IPS-18a (cell line): Measurements from ENCODE around the gene TMEM196.
"Not testable (repeated sequence)": the region's sequence is repeated elsewhere in the genome, so short reads cannot be mapped to it uniquely, and the experiment has no call there.

ENCODE experiments used
- H3K27ac ChIP-seq: one replicate; pipeline ENCODE4 v1.5.1; 2013; ENCODE audit warnings: low read length
- H3K27me3 ChIP-seq: one replicate; pipeline ENCODE4 v1.6.1; 2013; ENCODE audit warnings: mild to moderate bottlenecking, low read length; ENCODE audit not compliant: control insufficient read depth, insufficient read depth
- H3K36me3 ChIP-seq: one replicate; pipeline ENCODE4 v1.6.1; 2013; ENCODE audit warnings: low read depth, low read length; ENCODE audit not compliant: control insufficient read depth
- H3K4me1 ChIP-seq: one replicate; pipeline ENCODE4 v1.6.1; 2013; ENCODE audit warnings: low read depth, low read length; ENCODE audit not compliant: control insufficient read depth
- H3K4me3 ChIP-seq: one replicate; pipeline ENCODE4 v1.5.1; 2013; ENCODE audit warnings: low read length
- H3K9ac ChIP-seq: one replicate; pipeline ENCODE4 v1.6.1; 2013; ENCODE audit warnings: mild to moderate bottlenecking, low read length, moderate library complexity
- H3K9me3 ChIP-seq: one replicate; pipeline ENCODE4 v1.6.1; 2013; ENCODE audit warnings: low read depth, low read length; ENCODE audit not compliant: control insufficient read depth

Gene TMEM196

DNA sequence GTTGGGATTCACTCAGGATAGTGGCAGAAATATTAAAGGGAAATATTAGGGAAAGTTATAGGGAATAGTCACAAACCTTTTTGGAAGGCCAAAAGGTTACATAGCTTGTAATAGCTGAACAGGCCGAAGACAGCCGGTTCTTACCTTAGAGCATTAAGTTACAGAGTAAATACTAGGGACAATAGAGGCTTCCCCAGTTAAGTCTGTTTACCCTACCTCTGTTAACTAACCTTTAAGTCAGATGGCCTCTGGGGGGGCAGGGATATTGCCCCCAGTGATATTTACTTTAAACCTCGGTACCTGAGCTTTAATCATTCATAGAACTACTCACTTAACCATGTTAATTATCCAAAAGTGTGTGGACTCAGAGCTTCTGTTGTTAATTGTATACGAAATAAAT lies 71.9 kb downstream of the TMEM196 start:
- no peaks in the 10 kb centered on the region for H3K27me3 ChIP-seq
- no peaks in the 10 kb centered on the region for H3K4me1 ChIP-seq
- H3K27ac ChIP-seq, result no peak overlapping the region
- H3K9ac ChIP-seq, result no peak overlapping the region
- no peaks in the 10 kb centered on the region for H3K9me3 ChIP-seq
- peaks cover 19% of the 10 kb centered on the region for H3K36me3 ChIP-seq
- no peak overlapping the region for H3K4me3 ChIP-seq

- no peak overlapping the region for H3K4me3 ChIP-seq
- peaks cover 19% of the 10 kb centered on the region for H3K36me3 ChIP-seq
- no peaks in the 10 kb centered on the region for H3K27me3 ChIP-seq
- H3K9me3 ChIP-seq, result no peaks in the 10 kb centered on the region
- H3K9ac ChIP-seq, result no peak overlapping the region
- no peaks in the 10 kb centered on the region for H3K4me1 ChIP-seq
- H3K27ac ChIP-seq, result no peak overlapping the region
Measured at GRCh38 chr7:19700936-19701335, 72.5 kb downstream of the TMEM196 start.

DNA sequence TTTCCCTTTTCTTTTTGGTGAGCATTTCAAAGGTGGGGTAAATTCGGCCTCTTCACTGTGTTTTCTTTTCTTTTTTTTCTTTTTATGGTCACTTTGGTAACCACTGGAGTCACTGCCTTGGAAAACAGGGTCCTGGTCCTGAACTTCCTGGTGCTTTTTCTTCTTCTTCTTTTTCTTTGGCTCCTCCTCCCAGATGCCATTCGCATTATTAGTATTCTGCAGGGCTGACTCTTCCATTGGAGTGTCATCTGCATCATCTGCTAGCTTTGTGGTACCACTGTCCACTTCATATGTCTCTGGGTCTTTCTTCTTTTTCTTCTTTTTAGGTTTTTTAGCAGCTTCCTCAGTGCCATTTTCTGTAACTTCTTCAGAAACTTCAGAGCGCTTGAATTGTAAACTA lies 75.1 kb downstream of the TMEM196 start:
- H3K4me3 ChIP-seq, result no peak overlapping the region
- no peaks in the 10 kb centered on the region for H3K4me1 ChIP-seq
- H3K36me3 ChIP-seq, result peaks cover 12% of the 10 kb centered on the region
- H3K9ac ChIP-seq, result no peak overlapping the region
- H3K27ac ChIP-seq, result no peak overlapping the region
- no peaks in the 10 kb centered on the region for H3K27me3 ChIP-seq
- no peaks in the 10 kb centered on the region for H3K9me3 ChIP-seq

- Histone ChIP-seq H3K9ac (no peak overlapping the region), H3K36me3 (peaks cover 9% of the 10 kb centered on the region), H3K4me1 (no peaks in the 10 kb centered on the region), H3K27ac (no peak overlapping the region), H3K9me3 (no peaks in the 10 kb centered on the region), H3K4me3 (no peak overlapping the region), H3K27me3 (no peaks in the 10 kb centered on the region)
Measured at GRCh38 chr7:19696926-19697325, 76.5 kb downstream of the TMEM196 start.

GRCh38 chr7:19692111-19692828 lies 81.1 kb downstream of the TMEM196 start:
- no peaks in the 10 kb centered on the region for H3K9me3 ChIP-seq
- no peak overlapping the region for H3K9ac ChIP-seq
- H3K4me1 ChIP-seq, result no peaks in the 10 kb centered on the region
- H3K27me3 ChIP-seq, result no peaks in the 10 kb centered on the region
- H3K36me3 ChIP-seq, result peaks cover under 1% of the 10 kb centered on the region
- no peak overlapping the region for H3K4me3 ChIP-seq
- no peak overlapping the region for H3K27ac ChIP-seq

DNA sequence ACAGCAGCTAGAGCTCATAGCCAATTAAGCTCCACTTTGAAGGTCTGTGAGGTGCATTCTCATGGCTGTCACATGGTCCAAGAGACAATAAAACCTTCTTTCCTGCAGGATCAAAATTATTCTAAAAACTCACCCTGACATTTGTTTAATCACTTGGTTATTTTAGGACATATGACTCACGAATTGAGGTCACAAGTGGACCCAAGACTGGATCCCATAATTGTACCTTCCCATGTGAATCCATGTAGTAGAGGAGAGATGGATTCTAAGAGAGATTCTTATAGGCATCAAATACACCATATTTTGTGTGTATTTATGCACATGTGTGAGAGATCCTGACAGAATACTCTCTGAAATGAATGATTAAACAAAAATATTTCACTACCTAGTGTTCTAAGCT lies 82.7 kb downstream of the TMEM196 start:
- Histone ChIP-seq H3K27me3 (no peaks in the 10 kb centered on the region), H3K4me1 (no peaks in the 10 kb centered on the region), H3K9ac (no peak overlapping the region), H3K4me3 (no peak overlapping the region), H3K36me3 (no peaks in the 10 kb centered on the region), H3K27ac (no peak overlapping the region), H3K9me3 (no peaks in the 10 kb centered on the region)

- H3K9me3 ChIP-seq, H3K27ac ChIP-seq, H3K9ac ChIP-seq, H3K4me1 ChIP-seq, H3K36me3 ChIP-seq, H3K27me3 ChIP-seq: not testable (repeated sequence)
- H3K4me3 ChIP-seq, result peak overlapping the region; percentile 21
Measured at GRCh38 chr7:19689130-19689529, 84.3 kb downstream of the TMEM196 start.

- H3K4me3 ChIP-seq, result no peak overlapping the region
- no peaks in the 10 kb centered on the region for H3K9me3 ChIP-seq
- no peaks in the 10 kb centered on the region for H3K4me1 ChIP-seq
- no peak overlapping the region for H3K27ac ChIP-seq
- no peaks in the 10 kb centered on the region for H3K27me3 ChIP-seq
- no peaks in the 10 kb centered on the region for H3K36me3 ChIP-seq
- H3K9ac ChIP-seq, result no peak overlapping the region
Measured at GRCh38 chr7:19681596-19681995, 91.8 kb downstream of the TMEM196 start.

DNA sequence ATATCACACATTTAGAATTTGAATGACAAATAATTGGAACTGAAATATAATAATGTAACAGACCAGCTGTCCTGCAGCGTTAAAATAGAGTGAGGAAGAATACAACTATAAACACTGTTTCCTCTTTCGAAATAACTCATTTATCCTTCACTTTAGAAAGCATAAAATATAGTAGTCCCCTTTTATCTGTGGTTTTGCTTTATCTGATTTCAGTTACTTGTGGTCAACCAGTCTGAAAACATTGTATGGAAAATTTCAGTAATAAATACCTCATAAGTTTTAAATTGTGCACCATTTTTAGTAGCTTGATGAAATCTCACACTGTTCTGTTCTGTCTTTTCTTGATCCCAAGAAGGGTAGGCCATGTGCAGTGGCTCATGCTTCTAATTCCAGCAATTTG lies 96.2 kb downstream of the TMEM196 start:
- H3K9ac ChIP-seq, result no peak overlapping the region
- H3K4me3 ChIP-seq, result no peak overlapping the region
- no peak overlapping the region for H3K27ac ChIP-seq
- H3K27me3 ChIP-seq, result no peaks in the 10 kb centered on the region
- no peaks in the 10 kb centered on the region for H3K9me3 ChIP-seq
- no peaks in the 10 kb centered on the region for H3K36me3 ChIP-seq
- no peaks in the 10 kb centered on the region for H3K4me1 ChIP-seq

- H3K9ac ChIP-seq, result no peak overlapping the region
- no peaks in the 10 kb centered on the region for H3K36me3 ChIP-seq
- H3K27me3 ChIP-seq, result no peaks in the 10 kb centered on the region
- no peaks in the 10 kb centered on the region for H3K9me3 ChIP-seq
- no peaks in the 10 kb centered on the region for H3K4me1 ChIP-seq
- no peak overlapping the region for H3K4me3 ChIP-seq
- H3K27ac ChIP-seq, result no peak overlapping the region
Measured at GRCh38 chr7:19675816-19676215, 97.6 kb downstream of the TMEM196 start.

DNA sequence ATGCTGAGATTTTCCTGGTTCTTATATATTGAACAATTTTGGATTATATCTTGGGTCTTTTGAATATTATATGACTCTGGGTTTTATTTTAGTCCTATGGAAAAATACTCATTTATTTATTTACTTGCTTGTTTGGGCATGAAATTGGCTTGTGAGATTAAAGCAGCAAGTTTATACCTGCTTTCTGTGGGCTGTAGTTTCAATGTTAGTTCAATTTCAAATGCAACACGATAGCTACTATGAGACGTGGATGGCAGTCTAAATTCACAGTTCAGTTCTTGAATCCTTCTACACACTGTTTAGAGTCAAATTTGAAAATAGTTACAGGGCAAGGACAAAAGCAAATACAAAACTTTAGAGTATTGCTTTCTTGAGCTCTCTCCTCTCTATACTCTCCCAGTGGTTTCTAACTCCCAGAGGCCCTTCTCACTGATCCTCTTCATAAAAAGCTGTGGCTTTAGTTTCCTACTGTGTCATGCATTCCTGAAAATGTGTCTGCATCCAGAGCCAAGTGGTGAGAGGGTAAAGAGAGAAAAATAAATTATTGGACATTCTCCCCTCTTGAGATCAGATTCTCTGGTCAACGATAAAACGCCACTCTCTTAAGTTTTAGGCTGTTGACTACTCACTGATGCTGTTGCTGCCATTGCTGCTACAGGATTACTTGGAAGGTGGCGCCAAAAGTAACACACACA lies 99.0 kb downstream of the TMEM196 start:
- Histone ChIP-seq H3K4me3 (no peak overlapping the region), H3K27me3 (no peaks in the 10 kb centered on the region), H3K36me3 (no peaks in the 10 kb centered on the region), H3K4me1 (no peaks in the 10 kb centered on the region), H3K9ac (no peak overlapping the region), H3K9me3 (no peaks in the 10 kb centered on the region), H3K27ac (no peak overlapping the region)

DNA sequence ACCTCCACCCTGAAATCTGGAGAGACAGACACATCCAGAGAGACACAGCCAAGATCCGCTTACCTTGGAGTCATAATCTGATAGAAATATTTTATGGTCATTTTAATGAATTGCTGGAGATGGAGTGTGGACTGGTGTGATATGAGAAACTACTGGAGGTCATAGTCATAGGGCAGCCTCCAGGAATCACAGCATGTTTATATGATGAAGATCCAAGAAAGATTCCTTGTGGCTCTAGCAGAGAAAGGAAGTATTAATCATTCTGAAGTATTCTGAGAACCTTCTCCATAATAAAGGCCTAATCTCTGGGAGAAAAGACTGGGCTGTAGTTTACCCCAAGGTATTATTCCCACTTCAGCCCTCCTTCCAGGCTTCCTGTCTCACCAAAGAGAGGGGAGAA lies 102.6 kb downstream of the TMEM196 start:
- no peak overlapping the region for H3K4me3 ChIP-seq
- H3K9me3 ChIP-seq, result no peaks in the 10 kb centered on the region
- no peaks in the 10 kb centered on the region for H3K27me3 ChIP-seq
- no peak overlapping the region for H3K27ac ChIP-seq
- H3K4me1 ChIP-seq, result no peaks in the 10 kb centered on the region
- H3K9ac ChIP-seq, result no peak overlapping the region
- H3K36me3 ChIP-seq, result no peaks in the 10 kb centered on the region
